ENCODE measurements around the gene IHH.

IHH gene

GRCh38 chr2:219060821-219061791, at the start of gene IHH:
TSS of gene IHH (minus strand) at chr2:219060921. CDS start at chr2:219060467, 454 bp downstream.
- peak within 1 kb of the TSS; percentile 19 for H3K4me3 ChIP-seq (ENCODE audit: low read length)
- no peak within 1 kb of the TSS for H3K27ac ChIP-seq (ENCODE audit: low read length)
- peaks cover 95% of the 10 kb centered on the region for H3K27me3 ChIP-seq (ENCODE audit: control insufficient read depth, insufficient read depth, low read length)
- no peaks in the 10 kb centered on the region for H3K4me1 ChIP-seq (ENCODE audit: control insufficient read depth, low read depth, low read length)
- no peak within 1 kb of the TSS for H3K9ac ChIP-seq (ENCODE audit: low read length)
- H3K36me3 ChIP-seq (ENCODE audit: control insufficient read depth, low read depth, low read length) = no peaks in the 10 kb centered on the region
- no peaks in the 10 kb centered on the region for H3K9me3 ChIP-seq (ENCODE audit: control insufficient read depth, low read depth, low read length)

GRCh38 chr2:219109471-219109870, 48.8 kb upstream of the IHH start:
- Histone ChIP-seq H3K9me3 (ENCODE audit: control insufficient read depth, low read depth, low read length) (no peaks in the 10 kb centered on the region), H3K4me1 (ENCODE audit: control insufficient read depth, low read depth, low read length) (peaks cover 9% of the 10 kb centered on the region), H3K36me3 (ENCODE audit: control insufficient read depth, low read depth, low read length) (no peaks in the 10 kb centered on the region), H3K9ac (ENCODE audit: low read length) (no peak overlapping the region), H3K27ac (ENCODE audit: low read length) (no peak overlapping the region), H3K27me3 (ENCODE audit: control insufficient read depth, insufficient read depth, low read length) (no peaks in the 10 kb centered on the region), H3K4me3 (ENCODE audit: low read length) (no peak overlapping the region)

- no peaks in the 10 kb centered on the region for H3K36me3 ChIP-seq (ENCODE audit: control insufficient read depth, low read depth, low read length)
- peaks cover 9% of the 10 kb centered on the region for H3K4me1 ChIP-seq (ENCODE audit: control insufficient read depth, low read depth, low read length)
- H3K27ac ChIP-seq (ENCODE audit: low read length) = no peak overlapping the region
- no peaks in the 10 kb centered on the region for H3K9me3 ChIP-seq (ENCODE audit: control insufficient read depth, low read depth, low read length)
- no peak overlapping the region for H3K9ac ChIP-seq (ENCODE audit: low read length)
- H3K4me3 ChIP-seq (ENCODE audit: low read length) = no peak overlapping the region
- H3K27me3 ChIP-seq (ENCODE audit: control insufficient read depth, insufficient read depth, low read length) = no peaks in the 10 kb centered on the region
Measured at GRCh38 chr2:219107758-219108157, 47.0 kb upstream of the IHH start.

- Histone ChIP-seq H3K9ac (ENCODE audit: low read length) (no peak overlapping the region), H3K27ac (ENCODE audit: low read length) (no peak overlapping the region), H3K36me3 (ENCODE audit: control insufficient read depth, low read depth, low read length) (no peaks in the 10 kb centered on the region), H3K9me3 (ENCODE audit: control insufficient read depth, low read depth, low read length) (no peaks in the 10 kb centered on the region), H3K4me1 (ENCODE audit: control insufficient read depth, low read depth, low read length) (peaks cover 9% of the 10 kb centered on the region), H3K27me3 (ENCODE audit: control insufficient read depth, insufficient read depth, low read length) (no peaks in the 10 kb centered on the region), H3K4me3 (ENCODE audit: low read length) (no peak overlapping the region)
Measured at GRCh38 chr2:219106251-219106650, 45.5 kb upstream of the IHH start.

- Histone ChIP-seq H3K4me1 (ENCODE audit: control insufficient read depth, low read depth, low read length) (peaks cover 4% of the 10 kb centered on the region), H3K4me3 (ENCODE audit: low read length) (no peak overlapping the region)
Measured at GRCh38 chr2:219104107-219105035, 43.6 kb upstream of the IHH start.

GRCh38 chr2:219099329-219099728, 38.6 kb upstream of the IHH start:
- Histone ChIP-seq H3K27me3 (ENCODE audit: control insufficient read depth, insufficient read depth, low read length) (no peaks in the 10 kb centered on the region), H3K9ac (ENCODE audit: low read length) (no peak overlapping the region), H3K4me3 (ENCODE audit: low read length) (no peak overlapping the region), H3K36me3 (ENCODE audit: control insufficient read depth, low read depth, low read length) (no peaks in the 10 kb centered on the region), H3K9me3 (ENCODE audit: control insufficient read depth, low read depth, low read length) (no peaks in the 10 kb centered on the region), H3K27ac (ENCODE audit: low read length) (no peak overlapping the region), H3K4me1 (ENCODE audit: control insufficient read depth, low read depth, low read length) (no peaks in the 10 kb centered on the region)

More at GRCh38 chr2:219104107-219105035, 43.6 kb upstream of the IHH start:
- no peaks in the 10 kb centered on the region for H3K9me3 ChIP-seq (ENCODE audit: control insufficient read depth, low read depth, low read length)
- H3K9ac ChIP-seq (ENCODE audit: low read length) = no peak overlapping the region
- no peaks in the 10 kb centered on the region for H3K27me3 ChIP-seq (ENCODE audit: control insufficient read depth, insufficient read depth, low read length)
- H3K27ac ChIP-seq (ENCODE audit: low read length) = no peak overlapping the region
- H3K36me3 ChIP-seq (ENCODE audit: control insufficient read depth, low read depth, low read length) = no peaks in the 10 kb centered on the region

- no peak overlapping the region for H3K27ac ChIP-seq (ENCODE audit: low read length)
- H3K4me3 ChIP-seq (ENCODE audit: low read length) = no peak overlapping the region
- H3K4me1 ChIP-seq (ENCODE audit: control insufficient read depth, low read depth, low read length) = no peaks in the 10 kb centered on the region
- no peaks in the 10 kb centered on the region for H3K9me3 ChIP-seq (ENCODE audit: control insufficient read depth, low read depth, low read length)
- no peaks in the 10 kb centered on the region for H3K36me3 ChIP-seq (ENCODE audit: control insufficient read depth, low read depth, low read length)
- H3K9ac ChIP-seq (ENCODE audit: low read length) = no peak overlapping the region
- H3K27me3 ChIP-seq (ENCODE audit: control insufficient read depth, insufficient read depth, low read length) = no peaks in the 10 kb centered on the region
Measured at GRCh38 chr2:219095406-219095935, 34.8 kb upstream of the IHH start.

GRCh38 chr2:219094171-219094570, 33.5 kb upstream of the IHH start:
- Histone ChIP-seq H3K27me3 (ENCODE audit: control insufficient read depth, insufficient read depth, low read length) (no peaks in the 10 kb centered on the region), H3K4me1 (ENCODE audit: control insufficient read depth, low read depth, low read length) (no peaks in the 10 kb centered on the region), H3K27ac (ENCODE audit: low read length) (no peak overlapping the region), H3K9me3 (ENCODE audit: control insufficient read depth, low read depth, low read length) (no peaks in the 10 kb centered on the region), H3K36me3 (ENCODE audit: control insufficient read depth, low read depth, low read length) (no peaks in the 10 kb centered on the region), H3K9ac (ENCODE audit: low read length) (no peak overlapping the region), H3K4me3 (ENCODE audit: low read length) (no peak overlapping the region)

- Histone ChIP-seq H3K36me3 (ENCODE audit: control insufficient read depth, low read depth, low read length) (no peaks in the 10 kb centered on the region), H3K9ac (ENCODE audit: low read length) (no peak overlapping the region), H3K4me3 (ENCODE audit: low read length) (no peak overlapping the region), H3K27me3 (ENCODE audit: control insufficient read depth, insufficient read depth, low read length) (no peaks in the 10 kb centered on the region), H3K27ac (ENCODE audit: low read length) (no peak overlapping the region), H3K4me1 (ENCODE audit: control insufficient read depth, low read depth, low read length) (no peaks in the 10 kb centered on the region), H3K9me3 (ENCODE audit: control insufficient read depth, low read depth, low read length) (no peaks in the 10 kb centered on the region)
Measured at GRCh38 chr2:219090436-219091299, 29.9 kb upstream of the IHH start.

- no peaks in the 10 kb centered on the region for H3K27me3 ChIP-seq (ENCODE audit: control insufficient read depth, insufficient read depth, low read length)
Measured at GRCh38 chr2:219089330-219089729, 28.6 kb upstream of the IHH start.

More at GRCh38 chr2:219089330-219089729, 28.6 kb upstream of the IHH start:
- Histone ChIP-seq H3K27ac (ENCODE audit: low read length) (no peak overlapping the region), H3K4me3 (ENCODE audit: low read length) (no peak overlapping the region), H3K9ac (ENCODE audit: low read length) (no peak overlapping the region), H3K36me3 (ENCODE audit: control insufficient read depth, low read depth, low read length) (no peaks in the 10 kb centered on the region), H3K9me3 (ENCODE audit: control insufficient read depth, low read depth, low read length) (no peaks in the 10 kb centered on the region), H3K4me1 (ENCODE audit: control insufficient read depth, low read depth, low read length) (no peaks in the 10 kb centered on the region)

All from iPS-18a (cell line).